MG63 (cell line): ENCODE results near the gene PHAF1. TPM values are rescaled to one million over a fixed set of nuclear protein-coding genes. Genes with fewer than 3 reads are reported as not detected.
"Not testable (repeated sequence)": the region's sequence is repeated elsewhere in the genome, so short reads cannot be mapped to it uniquely, and the experiment has no call there.

ENCODE experiments used
- DNase-seq: peaks from one replicate; pipeline ENCODE4 v3.0.0-alpha.2; 2020
- H3K27me3 ChIP-seq: fragments of 250-450 bp; sonication (Bioruptor Pico); 2 replicates; pipeline ENCODE4 v1.5.1; 2020; ENCODE audit warnings: mild to moderate bottlenecking, moderate library complexity
- H3K36me3 ChIP-seq: fragments of 250-450 bp; sonication (Bioruptor Pico); 2 replicates; pipeline ENCODE4 v1.5.1; 2020; ENCODE audit warnings: mild to moderate bottlenecking, moderate library complexity
- H3K4me3 ChIP-seq: fragments of 250-450 bp; sonication (Bioruptor Pico); 2 replicates; pipeline ENCODE4 v1.5.1; 2020; ENCODE audit warnings: mild to moderate bottlenecking, moderate library complexity
- H3K9me3 ChIP-seq: fragments of 250-450 bp; sonication (Bioruptor Pico); 2 replicates; pipeline ENCODE4 v1.5.1; 2020; ENCODE audit warnings: mild to moderate bottlenecking, moderate library complexity
- total RNA-seq: library from RNA; depleted of rRNA; stranded (reverse); fragments of >200 nt; shearing (Covaris generic); gene quantifications from 2 replicates; pipeline ENCODE4 v1.2.3, GENCODE V29; 2014; ENCODE audit warnings: low replicate concordance

PHAF1 gene
- total RNA-seq, 1 experiment from 2014 or later, result 18.9 TPM

- no peaks in the 10 kb centered on the region for H3K27me3 ChIP-seq
- H3K36me3 ChIP-seq, result peaks cover 3% of the 10 kb centered on the region; the same call in 1 of the 2 replicates
- no peaks in the 10 kb centered on the region for H3K9me3 ChIP-seq
- H3K4me3 ChIP-seq, result no peak overlapping the region
- no peak for DNase-seq
Observed at GRCh38 chr16:67120025-67120424, 10.3 kb downstream of the PHAF1 start.

GRCh38 chr16:67122799-67123198, 13.1 kb downstream of the PHAF1 start:
- DNase-seq, H3K27me3 ChIP-seq, H3K4me3 ChIP-seq, H3K9me3 ChIP-seq, H3K36me3 ChIP-seq: not testable (repeated sequence)

- H3K36me3 ChIP-seq, result peaks cover 5% of the 10 kb centered on the region; the same call in 1 of the 2 replicates
- no peak overlapping the region for H3K4me3 ChIP-seq
Observed at GRCh38 chr16:67128417-67128816, 18.7 kb downstream of the PHAF1 start.

GRCh38 chr16:67128887-67129286, 19.1 kb downstream of the PHAF1 start:
- no peaks in the 10 kb centered on the region for H3K9me3 ChIP-seq
- peaks cover 5% of the 10 kb centered on the region for H3K36me3 ChIP-seq
- no peak for DNase-seq
- H3K27me3 ChIP-seq, result no peaks in the 10 kb centered on the region
- no peak overlapping the region for H3K4me3 ChIP-seq

More at GRCh38 chr16:67128417-67128816, 18.7 kb downstream of the PHAF1 start:
- no peaks in the 10 kb centered on the region for H3K27me3 ChIP-seq
- no peaks in the 10 kb centered on the region for H3K9me3 ChIP-seq
- DNase-seq, result no peak

GRCh38 chr16:67129422-67129821, 19.7 kb downstream of the PHAF1 start:
- Histone ChIP-seq H3K27me3 (no peaks in the 10 kb centered on the region), H3K9me3 (no peaks in the 10 kb centered on the region), H3K36me3 (peaks cover 7% of the 10 kb centered on the region), H3K4me3 (no peak overlapping the region)
- no peak for DNase-seq

GRCh38 chr16:67137605-67138004, 27.9 kb downstream of the PHAF1 start:
- H3K36me3 ChIP-seq, result peaks cover 15% of the 10 kb centered on the region
- no peak for DNase-seq
- no peaks in the 10 kb centered on the region for H3K9me3 ChIP-seq
- no peak overlapping the region for H3K4me3 ChIP-seq
- H3K27me3 ChIP-seq, result no peaks in the 10 kb centered on the region

GRCh38 chr16:67141391-67141790, 31.6 kb downstream of the PHAF1 start:
- H3K36me3 ChIP-seq, result peaks cover 7% of the 10 kb centered on the region
- H3K4me3 ChIP-seq, result no peak overlapping the region
- no peaks in the 10 kb centered on the region for H3K27me3 ChIP-seq
- no peaks in the 10 kb centered on the region for H3K9me3 ChIP-seq
- no peak for DNase-seq

- Histone ChIP-seq H3K4me3 (no peak overlapping the region), H3K27me3 (no peaks in the 10 kb centered on the region), H3K36me3 (peaks cover 7% of the 10 kb centered on the region), H3K9me3 (no peaks in the 10 kb centered on the region)
- no peak for DNase-seq
Observed at GRCh38 chr16:67142342-67142741, 32.6 kb downstream of the PHAF1 start.

GRCh38 chr16:67144943-67145342, 35.2 kb downstream of the PHAF1 start:
- H3K27me3 ChIP-seq, result no peaks in the 10 kb centered on the region
- H3K4me3 ChIP-seq, result no peak overlapping the region
- H3K36me3 ChIP-seq, result peaks cover 12% of the 10 kb centered on the region
- H3K9me3 ChIP-seq, result no peaks in the 10 kb centered on the region
- no peak for DNase-seq

GRCh38 chr16:67145746-67146145, 36.0 kb downstream of the PHAF1 start:
- no peaks in the 10 kb centered on the region for H3K9me3 ChIP-seq
- no peaks in the 10 kb centered on the region for H3K27me3 ChIP-seq
- H3K4me3 ChIP-seq, result no peak overlapping the region
- DNase-seq, result no peak
- peaks cover 8% of the 10 kb centered on the region for H3K36me3 ChIP-seq

GRCh38 chr16:67146523-67147357, 37.0 kb downstream of the PHAF1 start:
- H3K9me3 ChIP-seq, result no peaks in the 10 kb centered on the region
- DNase-seq, result no peak
- no peaks in the 10 kb centered on the region for H3K27me3 ChIP-seq
- H3K36me3 ChIP-seq, result peaks cover 4% of the 10 kb centered on the region
- H3K4me3 ChIP-seq, result no peak overlapping the region

- peaks cover 4% of the 10 kb centered on the region for H3K36me3 ChIP-seq
- H3K9me3 ChIP-seq, result no peaks in the 10 kb centered on the region
- no peak for DNase-seq
- no peaks in the 10 kb centered on the region for H3K27me3 ChIP-seq
- H3K4me3 ChIP-seq, result no peak overlapping the region
Observed at GRCh38 chr16:67147437-67148140, 37.8 kb downstream of the PHAF1 start.

- Histone ChIP-seq H3K4me3 (no peak overlapping the region), H3K27me3 (no peaks in the 10 kb centered on the region), H3K9me3 (no peaks in the 10 kb centered on the region), H3K36me3 (peaks cover 4% of the 10 kb centered on the region)
- DNase-seq, result no peak
Observed at GRCh38 chr16:67148221-67148620, 38.5 kb downstream of the PHAF1 start.

- Histone ChIP-seq H3K4me3 (no peak overlapping the region), H3K36me3 (peaks cover 4% of the 10 kb centered on the region), H3K27me3 (no peaks in the 10 kb centered on the region), H3K9me3 (no peaks in the 10 kb centered on the region)
- no peak for DNase-seq
Observed at GRCh38 chr16:67148656-67149275, 39.0 kb downstream of the PHAF1 start.

- Histone ChIP-seq H3K36me3 (peaks cover 4% of the 10 kb centered on the region), H3K4me3 (no peak overlapping the region), H3K9me3 (no peaks in the 10 kb centered on the region), H3K27me3 (no peaks in the 10 kb centered on the region)
- no peak for DNase-seq
Observed at GRCh38 chr16:67149276-67150046, 39.7 kb downstream of the PHAF1 start.

- DNase-seq, result peak; percentile 39
- Histone ChIP-seq H3K9me3 (no peaks in the 10 kb centered on the region), H3K4me3 (peak overlapping the region; percentile 67), H3K36me3 (peaks cover 4% of the 10 kb centered on the region), H3K27me3 (no peaks in the 10 kb centered on the region)
Observed at GRCh38 chr16:67150047-67150832, 40.5 kb downstream of the PHAF1 start.
